Glutamatergic neuron (in vitro differentiated cells): ENCODE data around the gene COLEC11. TPM values are rescaled to one million over a fixed set of nuclear protein-coding genes. Genes with fewer than 3 reads are reported as not detected.
"Not testable (repeated sequence)": the region's sequence is repeated elsewhere in the genome, so short reads cannot be mapped to it uniquely, and the experiment has no call there.

Source experiments
- DNase-seq: peaks from one replicate; pipeline ENCODE4 v3.0.0; 2022
- H3K27ac Mint-ChIP-seq: one replicate; pipeline ENCODE4 v1.8.0; 2020; ENCODE audit warnings: mild to moderate bottlenecking, mixed read lengths, inconsistent platforms; ENCODE audit not compliant: unreplicated experiment
- H3K27me3 Mint-ChIP-seq: one replicate; pipeline ENCODE4 v1.8.0; 2020; ENCODE audit warnings: mild to moderate bottlenecking, moderate library complexity, mixed read lengths, inconsistent platforms; ENCODE audit not compliant: unreplicated experiment
- H3K36me3 Mint-ChIP-seq: one replicate; pipeline ENCODE4 v1.8.0; 2020; ENCODE audit warnings: mild to moderate bottlenecking, mixed read lengths, inconsistent platforms; ENCODE audit not compliant: unreplicated experiment
- H3K4me1 Mint-ChIP-seq: one replicate; pipeline ENCODE4 v1.8.0; 2020; ENCODE audit warnings: mild to moderate bottlenecking, low read depth, mixed read lengths, inconsistent platforms; ENCODE audit not compliant: unreplicated experiment
- H3K4me3 Mint-ChIP-seq: one replicate; pipeline ENCODE4 v1.8.0; 2020; ENCODE audit warnings: mild to moderate bottlenecking, mixed read lengths, inconsistent platforms; ENCODE audit not compliant: unreplicated experiment
- H3K9me3 Mint-ChIP-seq: one replicate; pipeline ENCODE4 v1.8.0; 2020; ENCODE audit warnings: mild to moderate bottlenecking, moderate library complexity, mixed read lengths, inconsistent platforms; ENCODE audit not compliant: unreplicated experiment
- CTCF ChIP-seq: fragments of 200-600 bp; sonication (generic); IDR thresholded peaks from one replicate; pipeline ENCODE4 v1.5.0; 2021; ENCODE audit not compliant: partially characterized antibody, unreplicated experiment
- total RNA-seq: library from RNA; stranded (reverse); fragmentation: NEBNext Ultra II Directional; extraction: Animal tissue kit (Norgen Biotek cat#: 25700); gene quantifications from one replicate; pipeline ENCODE4 v1.2.1, GENCODE V29; 2021; ENCODE audit not compliant: unreplicated experiment

COLEC11 gene
- total RNA-seq, 1 donor from 2014 or later: not detected

- no peak overlapping the region for H3K4me3 Mint-ChIP-seq
- peaks cover 6% of the 10 kb centered on the region for H3K4me1 Mint-ChIP-seq
These were observed 11.1 kb downstream of the COLEC11 start for GRCh38 chr2:3606028-3606369.

DNA sequence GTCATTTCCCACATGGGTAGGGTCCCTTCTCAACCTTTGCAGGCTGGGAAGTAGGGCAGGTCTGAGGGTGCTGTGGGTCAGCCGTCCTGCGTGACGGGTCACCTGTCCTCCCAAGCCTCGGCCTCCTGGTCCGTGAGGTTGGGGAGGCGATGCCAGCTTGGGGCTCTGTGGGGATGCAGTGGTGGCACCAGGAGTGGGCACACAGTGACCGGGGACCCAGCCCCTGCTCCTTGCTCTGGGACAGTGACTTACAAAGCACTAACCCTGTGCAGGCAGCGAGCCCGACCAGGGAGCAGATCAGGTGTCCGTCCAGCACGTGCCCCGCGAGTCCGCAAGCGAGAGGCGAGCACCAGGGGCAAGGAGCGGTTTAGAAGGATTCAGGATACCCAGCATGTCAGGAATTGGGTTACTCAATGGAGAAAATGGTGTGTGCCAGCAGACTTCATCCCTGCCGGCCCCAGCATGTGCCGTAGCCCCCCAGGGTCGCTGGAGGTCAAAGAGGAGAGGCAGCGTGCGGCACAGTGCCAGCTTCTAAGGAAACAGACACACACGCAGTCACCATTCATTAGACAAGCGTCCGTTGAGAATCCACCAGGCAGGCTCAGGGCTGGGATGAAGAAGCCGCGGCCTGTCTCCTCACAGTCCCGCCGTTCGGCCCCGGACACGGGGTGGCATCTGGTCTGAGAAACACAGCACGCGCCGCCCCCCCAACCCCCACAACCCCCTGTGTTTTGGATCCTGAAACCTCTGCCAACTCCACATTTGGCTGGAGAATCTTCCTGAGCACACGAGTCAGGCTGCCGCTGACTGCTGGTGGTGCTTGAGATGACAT, 11.7 kb downstream of the COLEC11 start:
- DNase-seq: no peak
- H3K27me3 Mint-ChIP-seq: peaks cover 2% of the 10 kb centered on the region
- TF ChIP-seq CTCF: no peak
- no peak overlapping the region for H3K4me3 Mint-ChIP-seq
- no peaks in the 10 kb centered on the region for H3K36me3 Mint-ChIP-seq
- peaks cover 10% of the 10 kb centered on the region for H3K4me1 Mint-ChIP-seq
- no peak overlapping the region for H3K27ac Mint-ChIP-seq
- H3K9me3 Mint-ChIP-seq: peaks cover 4% of the 10 kb centered on the region

More at GRCh38 chr2:3606028-3606369, 11.1 kb downstream of the COLEC11 start:
- Mint-ChIP-seq H3K27ac (no peak overlapping the region), H3K36me3 (no peaks in the 10 kb centered on the region), H3K9me3 (peaks cover 4% of the 10 kb centered on the region), H3K27me3 (peaks cover 2% of the 10 kb centered on the region)
- no peak for DNase-seq
- TF ChIP-seq CTCF: no peak

DNA sequence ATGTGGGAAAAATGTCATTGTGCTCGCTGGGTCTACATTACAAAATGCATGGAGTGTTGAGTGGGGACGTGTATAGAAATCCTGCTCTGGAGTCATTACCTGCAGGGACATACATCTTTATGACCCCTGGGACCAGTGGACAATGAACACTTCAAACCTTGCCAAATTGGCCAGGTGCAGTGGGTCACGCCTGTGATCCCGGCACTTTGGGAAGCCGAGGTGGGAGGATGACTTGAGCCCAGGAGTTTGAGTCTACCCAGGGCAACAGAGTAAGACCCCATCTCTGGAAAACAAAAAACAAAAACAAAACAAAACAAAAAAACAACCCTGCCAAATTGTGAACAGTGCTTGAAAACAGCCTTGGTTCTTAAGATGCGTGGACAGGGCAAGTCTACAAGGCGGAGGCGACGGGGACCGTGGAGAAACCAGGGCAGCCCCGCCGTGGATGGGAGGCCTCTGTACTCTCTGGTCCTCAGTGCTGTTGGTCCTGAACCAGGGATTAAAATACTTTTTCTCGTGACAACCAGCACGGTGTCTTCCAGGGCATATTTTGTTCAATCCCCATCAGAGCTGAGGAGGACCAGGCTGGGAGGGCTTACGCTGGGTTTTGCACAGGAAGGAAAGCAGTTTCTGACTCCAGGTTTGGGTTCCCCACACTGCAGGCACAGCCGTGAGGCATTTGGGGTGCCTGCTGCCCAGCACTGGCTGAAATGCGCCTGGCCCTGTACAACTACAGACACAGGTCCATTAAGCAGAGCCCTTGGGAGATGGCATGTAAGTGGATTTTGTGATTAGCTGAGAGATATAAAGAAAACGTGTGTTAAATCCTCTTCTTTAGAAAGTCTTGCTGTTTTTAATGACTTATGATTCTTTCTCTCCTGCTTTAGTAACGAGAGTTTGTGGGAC, 13.7 kb downstream of the COLEC11 start:
- Mint-ChIP-seq H3K27ac (no peak overlapping the region), H3K36me3 (no peaks in the 10 kb centered on the region), H3K27me3 (peaks cover 2% of the 10 kb centered on the region), H3K4me1 (peaks cover 10% of the 10 kb centered on the region), H3K9me3 (peaks cover 4% of the 10 kb centered on the region), H3K4me3 (no peak overlapping the region)
- DNase-seq: no peak
- no peak for TF ChIP-seq CTCF

DNA sequence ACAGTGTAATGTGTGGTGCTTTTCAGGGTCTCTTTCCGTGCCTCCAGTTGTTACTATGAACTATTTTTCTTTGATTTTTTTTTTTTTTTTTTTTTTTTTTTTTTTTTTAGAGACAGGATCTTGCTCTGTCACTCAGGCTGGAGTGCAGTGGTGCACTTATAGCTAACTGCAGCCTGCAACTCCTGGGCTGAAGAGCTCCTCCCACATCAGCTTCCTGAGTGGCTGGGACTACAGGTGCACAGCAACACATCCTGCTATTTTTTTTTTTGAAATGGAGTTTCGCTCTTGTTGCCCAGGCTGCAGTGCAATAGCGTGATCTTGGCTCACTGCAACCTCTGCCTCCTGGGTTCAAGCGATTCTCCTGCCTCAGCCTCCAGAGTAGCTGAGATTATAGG, 14.4 kb downstream of the COLEC11 start:
- not testable (repeated sequence) for H3K36me3 Mint-ChIP-seq, H3K9me3 Mint-ChIP-seq, H3K4me1 Mint-ChIP-seq, H3K4me3 Mint-ChIP-seq, H3K27me3 Mint-ChIP-seq, DNase-seq, H3K27ac Mint-ChIP-seq

DNA sequence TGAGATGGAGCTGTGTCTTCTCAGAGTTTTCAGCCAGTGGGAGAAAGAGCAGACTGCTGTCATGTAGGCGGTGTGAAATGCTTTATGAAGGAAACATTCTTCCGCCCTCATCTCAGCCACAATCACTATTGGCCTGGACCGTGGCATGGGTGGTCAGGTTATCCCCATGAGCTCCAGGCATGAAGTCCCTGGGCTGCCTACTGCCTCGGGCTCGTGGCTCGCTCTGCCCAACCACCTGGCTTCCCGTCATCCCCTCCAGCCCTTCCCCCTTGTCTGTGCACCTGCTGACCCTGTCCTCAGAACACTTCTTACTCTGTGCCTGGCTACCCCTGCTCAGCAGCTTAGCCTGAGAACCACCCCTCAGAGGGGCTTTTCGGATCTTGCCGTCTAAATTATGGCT, 15.5 kb downstream of the COLEC11 start:
- TF ChIP-seq CTCF: no peak
- H3K9me3 Mint-ChIP-seq: peaks cover 5% of the 10 kb centered on the region
- no peak for DNase-seq
- peaks cover 2% of the 10 kb centered on the region for H3K27me3 Mint-ChIP-seq
- peaks cover 10% of the 10 kb centered on the region for H3K4me1 Mint-ChIP-seq
- H3K4me3 Mint-ChIP-seq: no peak overlapping the region
- no peak overlapping the region for H3K27ac Mint-ChIP-seq
- H3K36me3 Mint-ChIP-seq: no peaks in the 10 kb centered on the region
